ENCODE data around the gene NPW.

The NPW gene

DNA sequence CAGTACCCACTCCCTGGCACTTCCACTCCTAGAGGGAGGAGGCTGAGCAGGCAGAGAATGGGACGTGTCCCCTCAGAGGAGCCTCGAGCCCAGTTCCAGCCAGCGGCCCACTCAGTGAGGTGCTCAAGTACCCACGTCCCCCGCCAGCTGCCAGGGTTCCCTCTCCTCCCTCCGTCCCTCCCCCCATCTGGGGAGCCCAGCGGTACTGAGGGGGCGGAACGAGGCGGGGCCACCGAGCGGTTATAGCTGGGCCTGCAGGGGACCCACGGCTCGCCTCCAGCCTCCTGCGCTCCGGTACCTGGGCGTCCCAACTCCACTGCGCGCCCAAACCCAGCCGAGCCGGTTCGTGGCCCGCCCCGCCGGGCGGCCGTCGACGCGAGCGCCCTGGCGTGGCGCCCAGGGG is at the start of gene NPW:
TSS of gene NPW (plus strand) at position 268 of the 403 bp plus-strand sequence.
- DNase-seq = no peak

DNA sequence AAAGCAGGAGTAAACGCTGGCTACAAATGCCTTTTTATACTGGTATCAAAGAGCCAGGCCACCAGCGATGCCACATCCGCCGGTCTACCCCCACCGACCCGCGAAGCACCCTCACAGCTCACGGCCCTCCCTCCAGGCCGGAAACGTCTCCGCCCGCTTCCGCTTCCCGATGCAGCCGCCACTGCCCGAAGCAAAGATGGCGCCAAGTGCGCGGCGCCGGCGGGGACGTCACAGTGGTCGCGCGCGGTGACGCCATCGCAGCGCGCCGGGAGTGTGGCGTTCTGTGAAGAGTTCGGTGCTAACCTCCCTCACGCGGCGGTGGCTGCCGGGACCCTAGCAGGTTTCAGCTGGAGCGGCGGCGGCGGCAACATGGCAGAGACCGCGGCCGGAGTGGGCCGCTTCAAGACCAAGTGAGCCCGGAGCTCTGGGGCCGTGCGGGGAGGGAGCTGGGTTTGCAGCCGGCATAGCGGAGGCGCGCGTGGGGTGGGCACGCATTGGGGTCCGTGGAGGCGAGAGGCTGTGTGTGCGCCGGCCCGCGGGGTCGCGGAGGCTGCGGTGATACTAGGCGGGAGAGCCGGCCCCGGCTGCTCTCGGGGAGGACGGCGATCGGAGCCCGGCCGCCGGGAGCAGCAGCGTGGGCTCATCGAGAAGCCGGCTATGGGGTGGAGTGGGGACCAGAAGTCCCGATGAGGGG is 47.6 kb upstream of the NPW start, which contains the start of gene TBL3:
TSS of gene TBL3 (plus strand) at position 258 of the 694 bp plus-strand sequence. CDS start at position 370, 112 bp downstream.
- peak; percentile 75 to 97 (median 90) for DNase-seq

DNA sequence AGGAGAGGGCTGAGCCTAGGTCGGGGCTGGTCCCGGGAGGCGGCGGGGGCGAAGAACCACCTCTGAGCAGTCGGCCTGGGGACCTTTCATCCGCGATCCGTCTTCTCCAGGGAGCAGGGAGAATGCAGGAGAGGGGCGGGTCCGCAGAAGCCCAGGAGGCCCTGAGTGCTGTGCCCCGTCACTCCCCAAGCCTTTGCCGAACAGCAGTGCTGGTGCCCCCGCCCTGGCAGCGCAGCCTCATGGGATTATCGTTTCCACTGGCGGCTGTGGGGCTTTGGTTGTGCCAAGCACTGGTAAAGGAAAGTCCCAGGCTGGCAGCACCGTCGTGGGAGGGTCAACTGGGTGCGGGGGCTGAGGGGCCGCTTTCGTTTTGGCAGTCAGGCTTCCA is 47.1 kb upstream of the NPW start:
- DNase-seq = no peak

DNA sequence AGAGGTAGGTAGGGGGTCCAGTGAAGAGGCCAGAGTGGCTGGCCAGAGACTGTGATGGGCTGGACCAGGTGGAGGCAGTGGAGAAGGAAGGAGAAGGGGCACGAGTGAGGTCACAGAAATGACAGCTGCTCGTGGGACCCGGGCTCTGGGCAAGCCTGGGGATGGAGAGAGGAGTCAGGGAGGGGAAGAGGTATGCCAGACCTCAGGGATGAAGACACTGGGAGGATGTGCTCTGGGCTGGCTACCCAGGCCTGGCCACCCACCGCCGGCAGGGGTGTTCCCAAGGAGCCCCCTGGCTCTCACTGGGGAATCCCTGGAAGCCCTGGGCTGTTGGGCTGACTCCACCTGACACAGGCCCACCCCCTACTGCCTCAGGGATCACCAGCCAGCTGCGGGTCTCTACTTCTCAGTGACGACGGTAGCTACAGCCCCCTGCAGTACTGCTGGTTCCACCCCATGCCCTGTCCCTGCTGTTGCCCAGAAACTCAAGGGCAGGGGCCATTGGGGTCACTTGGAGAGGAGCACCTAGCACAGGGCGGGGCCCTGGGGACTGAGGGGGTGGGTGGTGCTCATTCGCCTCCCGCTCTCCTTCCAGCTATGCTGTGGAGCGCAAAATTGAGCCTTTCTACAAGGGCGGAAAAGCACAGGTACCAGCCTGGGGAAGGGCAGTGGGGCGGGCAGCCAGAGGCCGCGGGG is 46.0 kb upstream of the NPW start:
- no peak for DNase-seq

DNA sequence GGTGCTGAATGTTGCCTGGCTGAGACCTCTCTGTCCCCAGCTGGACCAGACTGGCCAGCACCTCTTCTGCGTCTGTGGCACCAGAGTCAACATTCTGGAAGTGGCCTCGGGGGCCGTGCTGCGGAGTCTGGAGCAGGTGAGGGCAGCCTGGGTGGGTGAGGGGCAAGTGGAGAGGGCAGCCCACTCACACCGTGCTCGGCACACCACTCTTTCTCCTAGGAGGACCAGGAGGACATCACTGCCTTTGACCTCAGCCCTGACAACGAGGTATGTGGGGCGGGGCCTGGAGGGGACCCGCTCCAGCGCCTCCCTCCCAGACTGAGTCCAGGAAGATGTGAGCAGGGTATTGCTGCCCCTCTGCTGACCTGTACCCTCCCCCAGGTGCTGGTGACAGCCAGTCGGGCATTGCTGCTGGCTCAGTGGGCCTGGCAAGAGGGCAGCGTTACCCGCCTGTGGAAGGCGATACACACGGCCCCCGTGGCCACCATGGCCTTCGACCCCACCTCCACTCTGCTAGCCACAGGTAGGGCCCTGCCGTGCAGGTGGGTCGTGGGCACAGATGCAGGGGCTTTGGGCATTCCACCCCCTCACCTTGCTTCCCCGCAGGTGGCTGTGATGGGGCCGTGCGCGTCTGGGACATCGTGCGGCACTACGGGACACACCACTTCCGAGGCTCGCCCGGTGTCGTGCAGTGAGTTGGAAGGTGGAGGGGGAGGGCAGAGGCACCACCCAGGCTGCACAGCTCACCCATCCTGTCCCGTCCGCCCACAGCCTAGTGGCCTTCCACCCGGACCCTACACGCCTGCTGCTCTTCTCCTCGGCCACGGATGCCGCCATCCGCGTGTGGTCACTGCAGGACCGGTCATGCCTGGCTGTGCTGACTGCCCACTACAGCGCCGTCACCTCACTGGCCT is 45.2 kb upstream of the NPW start:
- DNase-seq = no peak

DNA sequence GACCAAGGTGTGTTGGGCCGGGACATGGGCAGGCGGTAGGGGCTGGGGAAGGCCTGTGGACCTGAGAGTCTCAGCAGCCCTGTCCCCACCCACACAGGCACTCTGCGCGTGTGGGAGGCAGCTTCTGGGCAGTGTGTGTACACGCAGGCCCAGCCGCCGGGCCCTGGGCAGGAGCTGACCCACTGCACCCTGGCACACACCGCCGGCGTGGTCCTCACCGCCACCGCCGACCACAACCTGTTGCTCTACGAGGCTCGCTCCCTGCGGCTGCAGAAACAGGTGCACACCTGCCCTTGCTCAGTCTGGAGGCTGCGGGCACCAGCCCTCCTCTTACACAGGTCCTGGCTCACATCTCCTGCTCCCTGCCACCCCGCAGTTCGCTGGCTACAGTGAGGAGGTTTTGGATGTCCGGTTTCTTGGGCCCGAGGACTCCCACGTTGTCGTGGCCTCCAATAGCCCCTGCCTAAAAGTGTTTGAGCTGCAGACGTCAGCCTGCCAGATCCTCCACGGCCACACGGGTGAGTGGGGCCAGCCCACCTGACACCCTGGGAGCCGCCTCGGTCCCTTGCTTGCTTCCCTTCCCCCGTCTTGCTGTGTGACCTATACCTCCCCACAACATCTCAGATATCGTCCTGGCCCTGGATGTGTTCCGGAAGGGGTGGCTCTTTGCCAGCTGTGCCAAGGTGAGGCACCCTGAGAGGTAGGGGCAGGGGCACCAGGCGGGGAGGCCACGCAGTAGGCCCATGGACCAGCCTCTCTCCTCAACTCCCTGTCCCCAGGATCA is 44.0 kb upstream of the NPW start:
- DNase-seq = no peak

DNA sequence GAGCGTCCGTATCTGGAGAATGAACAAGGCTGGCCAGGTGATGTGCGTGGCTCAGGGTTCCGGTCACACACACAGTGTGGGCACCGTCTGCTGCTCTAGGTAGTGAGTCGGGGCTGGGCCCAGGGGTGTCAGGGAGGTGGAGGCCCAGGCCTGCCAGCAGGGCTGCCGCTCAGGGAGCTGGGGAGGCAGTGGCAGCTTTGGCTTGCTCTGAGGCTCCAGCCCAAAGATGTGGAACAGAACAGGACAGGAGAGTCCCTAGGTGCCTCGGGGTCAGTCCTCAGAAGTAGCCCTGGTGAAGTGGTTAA is 43.4 kb upstream of the NPW start:
- DNase-seq = no peak

DNA sequence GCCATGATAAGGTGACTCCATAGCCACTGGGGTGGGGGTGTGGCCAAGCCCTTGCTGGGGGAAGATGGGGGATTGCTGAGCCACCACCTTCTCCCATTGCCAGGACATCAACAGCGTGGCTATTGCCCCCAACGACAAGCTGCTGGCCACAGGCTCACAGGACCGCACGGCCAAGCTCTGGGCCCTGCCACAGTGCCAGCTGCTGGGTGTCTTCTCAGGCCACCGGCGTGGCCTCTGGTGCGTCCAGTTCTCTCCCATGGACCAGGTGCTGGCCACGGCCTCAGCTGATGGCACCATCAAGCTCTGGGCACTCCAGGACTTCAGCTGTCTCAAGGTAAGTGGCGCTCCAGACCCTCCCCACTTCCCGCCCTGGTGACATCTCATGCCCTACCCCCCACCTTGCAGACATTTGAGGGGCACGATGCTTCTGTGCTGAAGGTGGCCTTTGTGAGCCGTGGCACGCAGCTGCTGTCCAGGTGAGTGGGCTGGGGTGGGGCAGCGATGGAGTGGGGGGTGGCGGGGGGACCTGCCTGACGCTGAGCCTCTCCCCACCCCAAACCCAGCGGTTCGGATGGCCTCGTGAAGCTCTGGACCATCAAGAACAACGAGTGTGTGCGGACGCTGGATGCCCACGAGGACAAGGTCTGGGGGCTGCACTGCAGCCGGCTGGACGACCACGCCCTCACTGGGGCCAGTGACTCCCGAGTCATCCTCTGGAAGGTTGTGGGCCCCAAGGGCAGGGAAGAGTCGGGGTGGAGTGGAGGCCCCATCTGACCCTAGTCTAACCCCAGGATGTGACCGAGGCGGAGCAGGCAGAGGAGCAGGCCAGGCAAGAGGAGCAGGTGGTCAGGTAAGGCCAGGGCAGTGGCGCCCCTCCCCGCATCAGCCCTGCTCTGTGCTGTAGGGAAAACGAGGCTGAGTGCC is 42.4 kb upstream of the NPW start:
- no peak for DNase-seq

DNA sequence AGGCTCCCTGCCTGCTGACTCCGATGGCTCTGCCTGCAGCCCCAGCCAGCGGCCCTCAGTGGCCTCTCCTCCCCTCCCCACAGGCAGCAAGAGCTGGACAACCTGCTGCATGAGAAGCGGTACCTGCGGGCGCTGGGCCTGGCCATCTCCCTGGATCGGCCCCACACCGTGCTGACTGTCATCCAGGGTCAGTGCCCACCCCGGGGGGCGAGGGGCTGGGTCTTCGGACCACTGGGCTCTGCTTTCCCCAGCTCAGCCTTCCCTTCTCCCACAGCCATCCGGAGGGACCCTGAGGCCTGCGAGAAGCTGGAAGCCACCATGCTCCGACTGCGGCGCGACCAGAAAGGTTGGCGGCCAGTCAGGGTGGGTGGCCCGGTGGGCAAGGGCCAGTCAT is 41.7 kb upstream of the NPW start:
- no peak for DNase-seq

DNA sequence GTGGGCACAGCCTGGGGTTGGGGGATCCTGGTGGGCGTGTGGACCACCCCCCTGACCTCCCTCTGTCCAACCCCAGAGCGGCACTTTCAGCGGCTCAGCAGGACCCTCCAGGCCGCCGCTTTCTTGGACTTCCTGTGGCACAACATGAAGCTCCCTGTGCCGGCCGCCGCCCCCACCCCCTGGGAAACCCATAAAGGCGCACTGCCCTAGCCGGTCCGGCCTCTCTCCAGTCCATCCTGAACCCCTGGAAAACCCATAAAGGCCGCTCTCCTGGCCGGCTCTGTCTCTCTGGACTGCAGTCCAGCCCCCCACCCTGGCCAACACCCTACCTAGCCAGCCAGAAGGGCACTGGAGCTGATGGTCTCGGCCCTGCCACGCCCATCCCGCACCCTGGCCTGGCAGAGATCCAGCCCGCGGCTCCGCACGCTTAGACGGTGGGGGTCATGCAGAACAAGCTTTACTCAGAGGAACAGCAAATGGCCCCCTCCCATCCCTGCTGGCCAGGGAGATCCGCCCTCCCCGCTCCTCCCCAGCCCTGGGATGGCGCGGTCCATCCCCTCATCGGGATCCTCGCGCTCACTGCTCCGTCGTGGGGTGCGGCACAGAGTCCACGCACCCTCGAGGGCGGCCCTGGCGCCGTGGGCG is 41.0 kb upstream of the NPW start:
- no peak for DNase-seq

DNA sequence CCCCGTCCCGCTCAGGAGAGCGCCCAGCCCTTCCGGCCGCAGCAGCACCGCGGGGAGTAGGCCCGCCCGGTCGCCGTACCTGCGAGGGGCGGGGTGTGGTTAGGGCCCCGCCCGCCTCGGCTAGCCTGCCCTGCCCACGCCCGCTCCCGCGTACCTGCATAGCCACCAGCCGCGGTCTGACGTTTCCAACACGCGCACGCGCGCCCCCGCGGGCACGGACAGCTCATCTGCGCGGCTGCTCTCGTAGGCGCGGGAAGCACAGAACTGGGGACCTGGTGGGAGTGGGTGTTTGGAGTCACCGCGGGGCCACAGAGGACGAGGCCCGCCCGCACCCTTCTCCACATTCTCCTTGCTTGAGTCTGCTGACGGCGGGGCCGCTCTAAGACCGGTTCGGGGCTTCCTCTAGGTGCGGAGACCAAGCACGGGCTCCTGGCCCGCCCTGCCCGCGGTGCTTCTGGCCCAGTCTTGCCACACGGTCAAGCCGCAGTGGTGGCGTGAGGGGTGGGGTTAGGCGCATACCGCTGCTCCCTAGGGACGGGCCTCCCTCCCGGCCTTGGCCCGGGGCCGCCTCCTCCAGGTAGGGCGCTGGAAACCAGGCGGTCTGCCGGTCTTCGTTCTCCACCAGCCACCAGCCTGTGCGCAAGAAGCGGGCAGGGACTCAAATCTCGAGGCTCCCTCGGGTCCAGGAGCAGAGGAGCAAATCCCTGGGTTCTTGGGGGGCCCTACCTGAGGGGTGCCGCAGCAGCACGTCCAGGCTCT is 40.1 kb upstream of the NPW start:
- DNase-seq = peak in 1 of 58 donors; percentile 18

DNA sequence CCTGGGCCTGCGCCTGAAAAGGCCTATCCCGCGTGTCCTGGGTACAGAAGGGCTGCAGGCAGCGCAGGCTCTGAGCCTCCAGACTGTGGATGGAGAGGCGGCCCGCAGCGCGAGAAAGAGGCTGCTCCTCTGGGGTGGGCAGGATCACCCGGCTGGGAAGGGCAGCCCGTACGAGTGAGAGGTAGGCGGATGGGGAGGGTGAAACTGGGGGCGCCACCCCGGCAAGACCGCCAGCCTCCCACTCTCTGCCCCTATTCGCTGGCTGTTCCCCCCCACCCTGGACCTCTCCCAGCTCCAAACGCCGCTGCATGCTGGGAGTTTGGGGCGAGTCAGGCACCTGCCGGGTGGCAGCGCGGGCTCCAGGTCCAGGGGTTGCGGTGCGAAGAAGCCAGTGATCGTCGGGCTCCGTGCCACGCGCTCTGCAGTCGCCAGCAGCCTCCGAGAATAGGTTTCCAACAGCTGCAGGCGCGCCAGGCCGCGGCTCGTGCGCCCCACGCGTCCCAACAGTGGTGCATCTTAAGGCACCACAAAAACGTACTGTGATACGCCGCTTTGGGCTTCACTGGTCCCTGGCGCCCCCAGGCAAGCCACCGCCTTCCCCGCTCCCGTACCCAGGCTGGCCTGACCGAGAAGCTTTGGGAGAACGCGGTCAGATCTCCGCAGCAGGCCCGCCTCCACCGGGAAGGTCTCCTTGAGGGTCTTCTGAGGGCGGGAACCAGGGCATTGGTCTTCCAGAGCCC is 39.4 kb upstream of the NPW start:
- no peak for DNase-seq

DNA sequence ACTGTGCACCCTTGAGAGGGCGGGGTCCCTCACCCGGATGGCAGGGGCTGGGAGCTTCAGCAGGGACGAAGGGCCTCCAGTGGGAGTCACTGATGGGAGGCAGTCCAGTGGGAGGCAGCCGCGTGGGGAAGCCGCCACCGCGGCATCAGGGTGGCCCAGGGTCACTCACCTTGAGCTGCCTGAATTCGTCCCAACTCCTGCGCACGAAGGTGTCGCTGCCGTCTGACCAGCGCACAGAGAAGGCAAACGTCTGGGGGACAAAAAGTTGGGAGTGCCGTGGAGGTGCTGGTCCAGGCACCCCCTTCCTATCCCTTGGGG is 38.9 kb upstream of the NPW start:
- DNase-seq = no peak

DNA sequence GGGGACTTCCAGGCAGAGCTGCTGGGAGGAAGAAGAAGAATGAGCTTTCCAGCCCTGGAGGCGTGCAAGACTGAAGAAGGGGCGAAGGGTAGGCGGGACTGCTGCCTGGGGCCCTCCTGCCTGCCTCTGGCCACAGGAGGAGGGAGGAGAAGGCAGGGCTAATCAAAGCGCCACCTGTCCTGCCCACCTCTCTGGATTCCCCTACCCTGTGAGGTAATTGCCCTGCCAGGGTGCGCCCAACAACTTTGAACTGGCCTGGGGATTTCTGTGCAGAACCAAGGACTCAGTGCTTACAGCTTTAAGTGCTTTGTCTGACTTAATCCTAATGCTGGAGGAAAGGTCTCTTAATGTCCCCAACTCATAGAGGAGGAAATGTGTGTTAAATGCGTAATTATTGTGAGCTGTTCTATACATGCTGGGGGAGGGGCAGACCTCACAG is 38.2 kb upstream of the NPW start, which contains the start of gene NOXO1:
TSS of gene NOXO1 (minus strand) at position 72 of the 439 bp plus-strand sequence. CDS start 290 bp downstream, outside the sequence.
- no peak for DNase-seq

DNA sequence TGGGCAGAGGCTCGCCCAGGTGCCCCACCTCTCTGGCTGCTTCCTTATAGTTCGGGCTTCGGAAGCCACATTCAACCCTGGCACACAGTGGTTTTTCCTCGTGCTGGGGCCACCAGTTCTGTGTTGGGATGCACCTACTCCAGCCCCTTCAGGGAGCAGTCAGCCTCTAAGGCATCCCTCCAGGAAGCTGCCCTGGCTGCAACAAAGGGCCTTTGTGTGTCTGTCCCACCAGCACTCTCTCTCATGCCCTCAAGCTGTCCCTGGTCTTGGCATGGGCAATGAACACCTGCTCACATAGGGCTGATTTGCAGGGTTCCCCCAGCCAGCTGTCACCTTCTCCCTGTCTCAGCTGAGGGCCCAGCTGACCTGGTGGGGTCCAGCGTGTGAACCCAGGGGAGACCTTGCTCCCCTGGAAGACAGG is 37.6 kb upstream of the NPW start:
- peak in 18 of 58 donors; percentile 6 to 63 (median 38) for DNase-seq

DNA sequence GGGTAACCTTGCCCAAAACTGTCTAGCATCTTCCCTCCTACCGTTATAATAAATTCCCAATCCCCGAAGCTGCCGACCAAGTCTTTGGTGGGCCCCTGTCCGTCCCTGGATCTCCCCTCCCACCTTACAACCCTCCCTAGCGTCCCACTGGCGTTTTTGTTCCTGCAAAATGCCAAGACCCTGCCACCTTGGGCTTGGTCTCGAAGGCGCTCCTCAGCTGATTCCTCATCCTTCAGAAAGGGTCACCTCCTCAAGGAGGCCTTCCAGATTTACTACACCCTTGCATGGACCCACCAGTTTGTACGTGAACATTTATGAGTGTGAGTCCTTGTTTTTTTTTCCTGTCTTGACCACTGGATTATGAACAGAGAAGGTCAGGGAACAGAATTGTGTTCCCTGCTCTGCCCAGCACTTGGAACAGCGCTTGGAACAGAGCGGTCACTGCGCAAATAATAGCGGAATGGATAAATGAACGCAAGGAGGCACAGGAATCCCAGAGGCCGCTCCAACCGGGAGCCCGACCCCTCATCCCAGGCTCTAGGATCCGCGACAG is 36.5 kb upstream of the NPW start:
- DNase-seq = no peak

DNA sequence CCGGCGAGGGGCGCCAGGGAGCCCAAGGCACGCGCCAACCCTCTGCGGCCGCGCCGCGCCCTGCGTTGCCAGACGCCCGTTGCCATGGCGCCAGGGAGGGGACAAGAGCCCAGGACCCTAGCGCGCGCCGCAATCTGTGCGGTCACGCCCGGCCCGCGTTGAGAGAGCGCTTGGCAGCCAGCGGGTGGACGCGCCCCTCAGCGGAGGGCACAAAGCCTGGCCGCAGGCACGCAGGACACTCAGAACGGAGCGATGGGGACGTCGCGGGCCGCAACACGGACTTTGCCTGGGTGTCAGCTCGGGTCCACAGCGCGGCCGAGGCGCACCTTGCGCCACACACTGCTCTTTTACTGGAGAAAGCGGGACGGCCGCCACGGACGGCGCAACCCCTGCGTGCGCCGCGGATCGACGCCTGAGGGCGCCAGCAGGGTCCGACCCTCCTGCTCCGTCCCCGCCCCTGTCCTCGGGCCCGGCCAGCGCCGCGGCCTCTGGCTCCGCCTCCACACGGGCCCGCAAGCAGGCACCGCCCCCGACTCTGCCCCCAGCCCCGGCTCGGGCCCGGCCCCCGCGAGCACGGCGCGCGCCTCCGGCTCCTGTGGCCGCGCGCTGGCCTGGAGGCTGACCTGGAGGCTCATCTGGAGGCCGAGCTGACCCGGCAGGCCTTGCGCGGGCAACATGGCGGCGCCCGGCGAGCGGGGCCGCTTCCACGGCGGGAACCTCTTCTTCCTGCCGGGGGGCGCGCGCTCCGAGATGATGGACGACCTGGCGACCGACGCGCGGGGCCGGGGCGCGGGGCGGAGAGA is 35.8 kb upstream of the NPW start, which contains the start of gene GFER:
TSS of gene GFER (plus strand) at position 650 of the 803 bp plus-strand sequence. CDS start at position 676, 26 bp downstream.
- DNase-seq = peak; percentile 16 to 93 (median 82)
